Neural cell (in vitro differentiated cells): ENCODE results near the gene GTF2IRD1. TPM values are rescaled to one million over a fixed set of nuclear protein-coding genes. Genes with fewer than 3 reads are reported as not detected.

Experiments
- H2AFZ ChIP-seq: fragments of 200-600, 300-800 bp; sonication (generic), shearing (Covaris generic); 2 replicates; pipeline ENCODE4 v1.6.0; 2014; ENCODE audit warnings: low read depth, mild to moderate bottlenecking, antibody characterized with exemption, low read length, moderate library complexity
- H3F3A ChIP-seq: fragments of 200-600 bp; shearing (Covaris generic); 2 replicates; pipeline ENCODE4 v1.6.1; 2016; ENCODE audit warnings: mild to moderate bottlenecking, moderate library complexity, mixed read lengths, antibody characterized with exemption, low read length; ENCODE audit not compliant: insufficient read depth, poor library complexity, severe bottlenecking
- H3K27ac ChIP-seq: fragments of 200-600, 300-800 bp; sonication (generic), shearing (Covaris generic); 2 replicates; pipeline ENCODE4 v1.5.1; 2014; ENCODE audit warnings: mild to moderate bottlenecking, low read length, moderate library complexity
- H3K27me3 ChIP-seq: fragments of 300-800, 200-600 bp; sonication (generic), shearing (Covaris generic); 2 replicates; pipeline ENCODE4 v1.6.0; 2014; ENCODE audit warnings: mild to moderate bottlenecking, low read depth, low read length, moderate library complexity; ENCODE audit not compliant: insufficient read depth
- H3K36me3 ChIP-seq: fragments of 300-800, 200-600 bp; sonication (generic), shearing (Covaris generic); 2 replicates; pipeline ENCODE4 v1.5.1; 2014; ENCODE audit warnings: mild to moderate bottlenecking, antibody characterized with exemption, low read length, moderate library complexity; ENCODE audit not compliant: insufficient read depth
- H3K4me2 ChIP-seq: fragments of 300-800, 200-600 bp; sonication (generic), shearing (Covaris generic); 2 replicates; pipeline ENCODE4 v1.6.0; 2014; ENCODE audit warnings: mild to moderate bottlenecking, low read length
- H3K4me3 ChIP-seq: fragments of 300-800, 200-600 bp; sonication (generic), shearing (Covaris generic); 2 replicates; pipeline ENCODE4 v1.5.1; 2014; ENCODE audit warnings: mild to moderate bottlenecking, low read length, moderate library complexity
- H3K79me2 ChIP-seq: fragments of 200-600 bp; shearing (Covaris generic); replicated peaks from 2 replicates; pipeline ENCODE4 v1.6.0; 2014; ENCODE audit warnings: mild to moderate bottlenecking, low read length, moderate library complexity; ENCODE audit not compliant: insufficient read depth
- H3K9ac ChIP-seq: fragments of 300-800, 200-600 bp; sonication (generic), shearing (Covaris generic); 2 replicates; pipeline ENCODE4 v1.6.1; 2016; ENCODE audit warnings: mild to moderate bottlenecking, low read length, mixed read lengths
- H3K9me2 ChIP-seq: fragments of 200-600 bp; shearing (Covaris generic); 2 replicates; pipeline ENCODE4 v1.6.1; 2016; ENCODE audit warnings: mild to moderate bottlenecking, low read length, mixed read lengths; ENCODE audit not compliant: insufficient read depth
- H3K9me3 ChIP-seq: fragments of 200-600, 300-800 bp; sonication (generic), shearing (Covaris generic); 2 replicates; pipeline ENCODE4 v1.6.1; 2016; ENCODE audit warnings: mild to moderate bottlenecking, mixed run types, low read length, moderate library complexity, mixed read lengths
- H4K20me1 ChIP-seq: fragments of 200-600 bp; shearing (Covaris generic); 2 replicates; pipeline ENCODE4 v1.6.1; 2016; ENCODE audit warnings: mild to moderate bottlenecking, mixed run types; ENCODE audit not compliant: insufficient read depth
- EP300 ChIP-seq: fragments of 450-650 bp; conservative IDR thresholded peaks from 2 replicates; pipeline ENCODE4 v1.6.1; 2014; ENCODE audit warnings: antibody characterized with exemption, mild to moderate bottlenecking, moderate library complexity; ENCODE audit not compliant: poor library complexity, severe bottlenecking
- EZH2 ChIP-seq: fragments of 200-600, 300-800 bp; shearing (Covaris generic), sonication (generic); IDR thresholded peaks from 2 replicates; pipeline ENCODE4 v1.6.1; 2014; ENCODE audit warnings: antibody characterized with exemption, low read length, borderline replicate concordance, mild to moderate bottlenecking; ENCODE audit not compliant: insufficient read depth, poor library complexity, severe bottlenecking
- MXI1 ChIP-seq: fragments of 450-650 bp; conservative IDR thresholded peaks from 2 replicates; pipeline ENCODE4 v1.6.1; 2014; ENCODE audit warnings: antibody characterized with exemption, mild to moderate bottlenecking; ENCODE audit not compliant: poor library complexity, severe bottlenecking
- POLR2AphosphoS5 ChIP-seq: IDR thresholded peaks from 2 replicates; pipeline ENCODE4 v1.6.1; 2012
- RAD21 ChIP-seq: fragments of 450-650 bp; conservative IDR thresholded peaks from 2 replicates; pipeline ENCODE4 v1.6.1; 2014; ENCODE audit warnings: antibody characterized with exemption, mild to moderate bottlenecking, moderate library complexity
- SMC3 ChIP-seq: fragments of 450-650 bp; conservative IDR thresholded peaks from 2 replicates; pipeline ENCODE4 v1.6.1; 2014; ENCODE audit warnings: antibody characterized with exemption, mild to moderate bottlenecking, moderate library complexity; ENCODE audit not compliant: poor library complexity
- TAF1 ChIP-seq: IDR thresholded peaks from 2 replicates; pipeline ENCODE4 v1.6.1; 2012; ENCODE audit warnings: low read depth
- polyA plus RNA-seq: library from polyadenylated mRNA; depleted of rRNA; stranded (reverse); fragments of >200 nt; gene quantifications from 2 replicates; pipeline ENCODE4 v1.2.3, GENCODE V29; 2014
- TF ChIP-seq, protein P1 (sequence below): fragments of 450-650 bp; IDR thresholded peaks from 2 replicates; pipeline ENCODE4 v1.5.1; 2014; ENCODE audit warnings: antibody characterized with exemption, mild to moderate bottlenecking, moderate library complexity; ENCODE audit not compliant: poor library complexity, severe bottlenecking
- TF ChIP-seq, protein P2 (sequence below): IDR thresholded peaks from 2 replicates; pipeline ENCODE4 v1.6.1; 2012; ENCODE audit warnings: borderline replicate concordance

Gene GTF2IRD1
- polyA plus RNA-seq, 1 donor from 2014 or later = 31.9 TPM

DNA sequence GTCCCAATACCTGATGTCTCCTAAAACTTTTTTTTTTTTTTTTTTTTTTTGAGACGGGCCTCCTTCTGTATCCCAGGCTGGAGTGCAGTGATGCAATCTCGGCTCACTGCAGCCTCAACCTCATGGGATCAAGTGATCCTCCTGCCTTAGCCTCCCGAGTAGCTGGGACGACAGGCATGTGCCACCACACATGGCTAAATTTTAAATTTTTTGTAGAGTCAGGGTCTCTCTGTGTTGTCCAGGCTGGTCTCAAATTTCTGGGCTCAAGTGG lies 28.4 kb downstream of the GTF2IRD1 start:
- Histone ChIP-seq H3K4me3 (no peak overlapping the region), H4K20me1 (no peaks in the 10 kb centered on the region), H2AFZ (no peak overlapping the region), H3K4me2 (no peak overlapping the region), H3K27ac (no peak overlapping the region), H3K36me3 (no peaks in the 10 kb centered on the region), H3K79me2 (peaks cover 56% of the 10 kb centered on the region), H3K27me3 (no peaks in the 10 kb centered on the region), H3K9ac (no peak overlapping the region), H3K9me3 (no peaks in the 10 kb centered on the region), H3K9me2 (no peaks in the 10 kb centered on the region), H3F3A (peaks cover 6% of the 10 kb centered on the region)
- no peak for TF ChIP-seq MXI1
- TF ChIP-seq POLR2AphosphoS5 = no peak
- TF ChIP-seq, protein P1, sequence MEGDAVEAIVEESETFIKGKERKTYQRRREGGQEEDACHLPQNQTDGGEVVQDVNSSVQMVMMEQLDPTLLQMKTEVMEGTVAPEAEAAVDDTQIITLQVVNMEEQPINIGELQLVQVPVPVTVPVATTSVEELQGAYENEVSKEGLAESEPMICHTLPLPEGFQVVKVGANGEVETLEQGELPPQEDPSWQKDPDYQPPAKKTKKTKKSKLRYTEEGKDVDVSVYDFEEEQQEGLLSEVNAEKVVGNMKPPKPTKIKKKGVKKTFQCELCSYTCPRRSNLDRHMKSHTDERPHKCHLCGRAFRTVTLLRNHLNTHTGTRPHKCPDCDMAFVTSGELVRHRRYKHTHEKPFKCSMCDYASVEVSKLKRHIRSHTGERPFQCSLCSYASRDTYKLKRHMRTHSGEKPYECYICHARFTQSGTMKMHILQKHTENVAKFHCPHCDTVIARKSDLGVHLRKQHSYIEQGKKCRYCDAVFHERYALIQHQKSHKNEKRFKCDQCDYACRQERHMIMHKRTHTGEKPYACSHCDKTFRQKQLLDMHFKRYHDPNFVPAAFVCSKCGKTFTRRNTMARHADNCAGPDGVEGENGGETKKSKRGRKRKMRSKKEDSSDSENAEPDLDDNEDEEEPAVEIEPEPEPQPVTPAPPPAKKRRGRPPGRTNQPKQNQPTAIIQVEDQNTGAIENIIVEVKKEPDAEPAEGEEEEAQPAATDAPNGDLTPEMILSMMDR = no peak
- TF ChIP-seq SMC3 = no peak
- TF ChIP-seq, protein P2, sequence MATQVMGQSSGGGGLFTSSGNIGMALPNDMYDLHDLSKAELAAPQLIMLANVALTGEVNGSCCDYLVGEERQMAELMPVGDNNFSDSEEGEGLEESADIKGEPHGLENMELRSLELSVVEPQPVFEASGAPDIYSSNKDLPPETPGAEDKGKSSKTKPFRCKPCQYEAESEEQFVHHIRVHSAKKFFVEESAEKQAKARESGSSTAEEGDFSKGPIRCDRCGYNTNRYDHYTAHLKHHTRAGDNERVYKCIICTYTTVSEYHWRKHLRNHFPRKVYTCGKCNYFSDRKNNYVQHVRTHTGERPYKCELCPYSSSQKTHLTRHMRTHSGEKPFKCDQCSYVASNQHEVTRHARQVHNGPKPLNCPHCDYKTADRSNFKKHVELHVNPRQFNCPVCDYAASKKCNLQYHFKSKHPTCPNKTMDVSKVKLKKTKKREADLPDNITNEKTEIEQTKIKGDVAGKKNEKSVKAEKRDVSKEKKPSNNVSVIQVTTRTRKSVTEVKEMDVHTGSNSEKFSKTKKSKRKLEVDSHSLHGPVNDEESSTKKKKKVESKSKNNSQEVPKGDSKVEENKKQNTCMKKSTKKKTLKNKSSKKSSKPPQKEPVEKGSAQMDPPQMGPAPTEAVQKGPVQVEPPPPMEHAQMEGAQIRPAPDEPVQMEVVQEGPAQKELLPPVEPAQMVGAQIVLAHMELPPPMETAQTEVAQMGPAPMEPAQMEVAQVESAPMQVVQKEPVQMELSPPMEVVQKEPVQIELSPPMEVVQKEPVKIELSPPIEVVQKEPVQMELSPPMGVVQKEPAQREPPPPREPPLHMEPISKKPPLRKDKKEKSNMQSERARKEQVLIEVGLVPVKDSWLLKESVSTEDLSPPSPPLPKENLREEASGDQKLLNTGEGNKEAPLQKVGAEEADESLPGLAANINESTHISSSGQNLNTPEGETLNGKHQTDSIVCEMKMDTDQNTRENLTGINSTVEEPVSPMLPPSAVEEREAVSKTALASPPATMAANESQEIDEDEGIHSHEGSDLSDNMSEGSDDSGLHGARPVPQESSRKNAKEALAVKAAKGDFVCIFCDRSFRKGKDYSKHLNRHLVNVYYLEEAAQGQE = no peak
- no peak for TF ChIP-seq RAD21
- TF ChIP-seq TAF1 = no peak
- no peak for TF ChIP-seq EZH2
- TF ChIP-seq EP300 = no peak

DNA sequence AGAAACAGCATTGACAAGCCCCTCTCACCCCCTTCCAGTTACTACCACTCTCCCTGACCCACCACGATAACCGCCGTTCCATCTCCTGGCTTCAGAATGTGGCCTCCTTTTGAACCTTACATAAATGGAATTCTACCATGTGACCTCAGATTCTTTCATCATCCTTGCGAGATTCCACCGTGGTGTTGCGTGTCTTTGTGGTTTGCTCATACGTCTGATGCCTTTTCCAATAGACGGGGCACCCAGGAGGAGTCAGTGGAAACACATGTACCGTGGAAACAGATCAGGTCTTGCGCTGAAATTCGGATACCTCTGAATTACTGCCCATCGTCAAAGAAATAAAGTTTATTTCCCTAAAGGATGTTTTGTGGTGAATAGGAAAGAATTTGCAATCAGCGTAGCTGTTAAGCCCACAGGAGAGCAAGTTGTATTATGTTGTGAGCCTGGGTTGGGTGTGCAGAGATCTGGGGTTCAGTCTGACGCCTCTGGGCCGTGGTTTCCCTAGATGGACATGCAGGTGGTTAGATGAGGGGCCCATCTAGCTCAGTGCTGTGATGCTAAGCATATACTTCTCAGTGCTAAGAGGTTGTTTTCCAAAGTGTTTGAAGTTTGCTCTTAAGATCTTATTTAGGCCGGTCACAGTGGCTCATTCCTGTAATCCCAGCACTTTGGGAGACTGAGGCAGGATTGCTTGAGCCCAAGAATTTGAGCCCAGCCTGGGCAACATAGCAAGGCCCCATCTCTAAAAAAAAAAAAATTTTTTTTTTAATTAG lies 29.1 kb downstream of the GTF2IRD1 start:
- Histone ChIP-seq H3K9me3 (no peaks in the 10 kb centered on the region), H3K9ac (no peak overlapping the region), H3K79me2 (peaks cover 58% of the 10 kb centered on the region), H3K4me2 (no peak overlapping the region), H2AFZ (no peak overlapping the region), H3K27ac (no peak overlapping the region), H4K20me1 (no peaks in the 10 kb centered on the region), H3K9me2 (no peaks in the 10 kb centered on the region), H3F3A (peaks cover 6% of the 10 kb centered on the region), H3K4me3 (no peak overlapping the region), H3K27me3 (no peaks in the 10 kb centered on the region), H3K36me3 (no peaks in the 10 kb centered on the region)
- TF ChIP-seq, protein P1 = no peak
- TF ChIP-seq SMC3 (no peak), RAD21 (no peak), TAF1 (no peak), MXI1 (no peak), EZH2 (no peak), POLR2AphosphoS5 (no peak), EP300 (no peak)
- TF ChIP-seq, protein P2 = no peak
